GM23338 (cell line): ENCODE data around the gene OAS1. TPM values are rescaled to one million over a fixed set of nuclear protein-coding genes. Genes with fewer than 3 reads are reported as not detected.

Source experiments
- ATAC-seq: fragments of 200-7000 bp; cut with Tn5 transposase; 3 replicates; pipeline ENCODE4 v1.9.1; 2020
- DNase-seq: peaks from one replicate; pipeline ENCODE4 v3.0.0-alpha.2; 2015; ENCODE audit warnings: low spot score
- H2AFZ ChIP-seq: fragments of 200-600 bp; sonication (generic); 2 replicates; pipeline ENCODE4 v1.8.0; 2016; ENCODE audit warnings: antibody characterized with exemption, mild to moderate bottlenecking, moderate library complexity
- H3F3A ChIP-seq: fragments of 200-600 bp; sonication (generic); replicated peaks from 2 replicates; pipeline ENCODE4 v1.8.0; 2017; ENCODE audit warnings: antibody characterized with exemption, mixed run types, low read depth
- H3K27ac ChIP-seq: fragments of 200-600 bp; sonication (generic); 2 replicates; pipeline ENCODE4 v1.6.1; 2016; ENCODE audit warnings: low read depth
- H3K27me3 ChIP-seq: fragments of 200-600 bp; sonication (generic); 2 replicates; pipeline ENCODE4 v1.8.0; 2016; ENCODE audit warnings: mild to moderate bottlenecking, mixed run types, moderate library complexity; ENCODE audit not compliant: insufficient read depth
- H3K36me3 ChIP-seq: fragments of 200-600 bp; sonication (generic); 2 replicates; pipeline ENCODE4 v1.8.0; 2016; ENCODE audit warnings: mild to moderate bottlenecking; ENCODE audit not compliant: insufficient read depth
- H3K4me1 ChIP-seq: fragments of 200-600 bp; sonication (generic); 2 replicates; pipeline ENCODE4 v1.8.0; 2016; ENCODE audit warnings: mild to moderate bottlenecking, moderate library complexity; ENCODE audit not compliant: insufficient read depth
- H3K4me2 ChIP-seq: fragments of 200-600 bp; sonication (generic); 2 replicates; pipeline ENCODE4 v1.7.1; 2017; ENCODE audit warnings: mixed run types
- H3K4me3 ChIP-seq: fragments of 200-600 bp; sonication (generic); 2 replicates; pipeline ENCODE4 v1.6.1; 2016; ENCODE audit warnings: mixed run types
- H3K79me2 ChIP-seq: fragments of 200-600 bp; sonication (generic); replicated peaks from 2 replicates; pipeline ENCODE4 v1.8.0; 2017; ENCODE audit warnings: mild to moderate bottlenecking; ENCODE audit not compliant: insufficient read depth
- H3K9me2 ChIP-seq: fragments of 200-600 bp; sonication (generic); 2 replicates; pipeline ENCODE4 v1.8.0; 2017; ENCODE audit not compliant: insufficient read depth
- H4K20me1 ChIP-seq: fragments of 200-600 bp; sonication (generic); replicated peaks from 2 replicates; pipeline ENCODE4 v1.8.0; 2017; ENCODE audit warnings: mild to moderate bottlenecking; ENCODE audit not compliant: insufficient read depth
- H3K27ac Mint-ChIP-seq: 2 replicates; pipeline ENCODE4 v1.8.0; 2020; ENCODE audit warnings: inconsistent platforms, mild to moderate bottlenecking, moderate library complexity, mixed read lengths
- H3K27me3 Mint-ChIP-seq: 3 replicates; pipeline ENCODE4 v1.8.0; 2022; ENCODE audit warnings: low read depth, mild to moderate bottlenecking, moderate library complexity, mixed read lengths, inconsistent platforms; ENCODE audit not compliant: insufficient read depth, poor library complexity
- H3K36me3 Mint-ChIP-seq: 3 replicates; pipeline ENCODE4 v1.8.0; 2021; ENCODE audit warnings: low read depth, mild to moderate bottlenecking, inconsistent platforms, moderate library complexity, mixed read lengths
- H3K4me1 Mint-ChIP-seq: 3 replicates; pipeline ENCODE4 v1.8.0; 2020; ENCODE audit warnings: mild to moderate bottlenecking, inconsistent platforms, mixed read lengths
- H3K4me3 Mint-ChIP-seq: 3 replicates; pipeline ENCODE4 v1.8.0; 2021; ENCODE audit warnings: moderate library complexity, mild to moderate bottlenecking, inconsistent platforms, mixed read lengths
- H3K9me3 Mint-ChIP-seq: 3 replicates; pipeline ENCODE4 v1.8.0; 2020; ENCODE audit warnings: moderate library complexity, mild to moderate bottlenecking, inconsistent platforms, mixed read lengths
- CREB1 ChIP-seq: fragments of 250-450 bp; sonication (Bioruptor Pico); IDR thresholded peaks from 2 replicates; pipeline ENCODE4 v1.5.0; 2020; ENCODE audit warnings: low read depth, mild to moderate bottlenecking, moderate library complexity
- EZH2 ChIP-seq: fragments of 200-600 bp; sonication (generic); IDR thresholded peaks from one replicate; pipeline ENCODE4 v1.8.0; 2017; ENCODE audit warnings: antibody characterized with exemption, mild to moderate bottlenecking, low read depth; ENCODE audit not compliant: unreplicated experiment
- EZH2phosphoT487 ChIP-seq: fragments of 200-600 bp; sonication (generic); IDR thresholded peaks from one replicate; pipeline ENCODE4 v1.8.1; 2018; ENCODE audit warnings: antibody characterized with exemption; ENCODE audit not compliant: unreplicated experiment
- JUNB ChIP-seq: IDR thresholded peaks from one replicate; pipeline ENCODE4 v1.6.1; 2016; ENCODE audit warnings: antibody characterized with exemption; ENCODE audit not compliant: unreplicated experiment
- NANOG ChIP-seq: IDR thresholded peaks from 2 replicates; pipeline ENCODE4 v1.6.1; 2016; ENCODE audit warnings: antibody characterized with exemption, borderline replicate concordance
- STAT1 ChIP-seq: IDR thresholded peaks from one replicate; pipeline ENCODE4 v1.6.1; 2016; ENCODE audit warnings: antibody characterized with exemption; ENCODE audit not compliant: unreplicated experiment
- ZNF114 ChIP-seq: fragments of 250-450 bp; sonication (Bioruptor Pico); IDR thresholded peaks from 2 replicates; pipeline ENCODE4 v1.5.0; 2020; ENCODE audit warnings: mild to moderate bottlenecking, moderate library complexity
- ZNF331 ChIP-seq: fragments of 250-450 bp; sonication (Bioruptor Pico); IDR thresholded peaks from 2 replicates; pipeline ENCODE4 v1.5.0; 2020; ENCODE audit warnings: low read depth, mild to moderate bottlenecking, moderate library complexity
- polyA plus RNA-seq: library from polyadenylated mRNA; unstranded; fragments of >200 nt; fragmentation: Nextera tagmentation; extraction: Ambion mirVana; gene quantifications from 2 replicates; pipeline ENCODE4 v1.2.1, GENCODE V29; 2016
- total RNA-seq: library from RNA; depleted of rRNA; stranded (reverse); fragments of >200 nt; shearing (Covaris generic); gene quantifications from 2 replicates; pipeline ENCODE4 v1.2.3, GENCODE V29; 2014
- TF ChIP-seq, protein P1 (sequence below): IDR thresholded peaks from one replicate; pipeline ENCODE4 v1.6.1; 2018; ENCODE audit warnings: antibody characterized with exemption; ENCODE audit not compliant: unreplicated experiment
- TF ChIP-seq, protein P2 (sequence below): fragments of 250-450 bp; sonication (Bioruptor Pico); IDR thresholded peaks from 2 replicates; pipeline ENCODE4 v1.5.0; 2020; ENCODE audit warnings: mild to moderate bottlenecking, moderate library complexity

The OAS1 gene
- total and polyA plus RNA-seq, 2 experiments from 2014 or later, result not detected

DNA sequence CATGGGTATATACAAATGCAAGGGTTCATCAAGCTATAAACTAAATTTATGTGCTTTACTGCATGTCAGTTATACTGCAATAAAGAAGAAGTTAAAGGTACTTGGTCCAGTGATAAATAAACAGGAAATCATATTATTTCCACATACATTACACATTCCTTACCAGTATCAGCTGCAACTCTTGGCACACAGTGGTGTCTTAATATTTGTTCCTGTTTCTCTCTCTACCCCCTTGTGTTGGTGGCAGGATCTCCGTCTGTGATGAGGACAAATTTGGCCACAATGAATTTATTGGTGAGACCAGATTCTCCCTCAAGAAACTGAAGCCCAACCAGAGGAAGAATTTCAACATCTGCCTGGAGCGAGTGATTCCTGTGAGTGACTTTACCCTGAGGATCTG lies 19.2 kb upstream of the OAS1 start (continued):
- TF ChIP-seq EZH2, result no peak
- TF ChIP-seq, protein P1, sequence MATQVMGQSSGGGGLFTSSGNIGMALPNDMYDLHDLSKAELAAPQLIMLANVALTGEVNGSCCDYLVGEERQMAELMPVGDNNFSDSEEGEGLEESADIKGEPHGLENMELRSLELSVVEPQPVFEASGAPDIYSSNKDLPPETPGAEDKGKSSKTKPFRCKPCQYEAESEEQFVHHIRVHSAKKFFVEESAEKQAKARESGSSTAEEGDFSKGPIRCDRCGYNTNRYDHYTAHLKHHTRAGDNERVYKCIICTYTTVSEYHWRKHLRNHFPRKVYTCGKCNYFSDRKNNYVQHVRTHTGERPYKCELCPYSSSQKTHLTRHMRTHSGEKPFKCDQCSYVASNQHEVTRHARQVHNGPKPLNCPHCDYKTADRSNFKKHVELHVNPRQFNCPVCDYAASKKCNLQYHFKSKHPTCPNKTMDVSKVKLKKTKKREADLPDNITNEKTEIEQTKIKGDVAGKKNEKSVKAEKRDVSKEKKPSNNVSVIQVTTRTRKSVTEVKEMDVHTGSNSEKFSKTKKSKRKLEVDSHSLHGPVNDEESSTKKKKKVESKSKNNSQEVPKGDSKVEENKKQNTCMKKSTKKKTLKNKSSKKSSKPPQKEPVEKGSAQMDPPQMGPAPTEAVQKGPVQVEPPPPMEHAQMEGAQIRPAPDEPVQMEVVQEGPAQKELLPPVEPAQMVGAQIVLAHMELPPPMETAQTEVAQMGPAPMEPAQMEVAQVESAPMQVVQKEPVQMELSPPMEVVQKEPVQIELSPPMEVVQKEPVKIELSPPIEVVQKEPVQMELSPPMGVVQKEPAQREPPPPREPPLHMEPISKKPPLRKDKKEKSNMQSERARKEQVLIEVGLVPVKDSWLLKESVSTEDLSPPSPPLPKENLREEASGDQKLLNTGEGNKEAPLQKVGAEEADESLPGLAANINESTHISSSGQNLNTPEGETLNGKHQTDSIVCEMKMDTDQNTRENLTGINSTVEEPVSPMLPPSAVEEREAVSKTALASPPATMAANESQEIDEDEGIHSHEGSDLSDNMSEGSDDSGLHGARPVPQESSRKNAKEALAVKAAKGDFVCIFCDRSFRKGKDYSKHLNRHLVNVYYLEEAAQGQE, result no peak
- no peak for TF ChIP-seq STAT1
- TF ChIP-seq NANOG, result no peak

DNA sequence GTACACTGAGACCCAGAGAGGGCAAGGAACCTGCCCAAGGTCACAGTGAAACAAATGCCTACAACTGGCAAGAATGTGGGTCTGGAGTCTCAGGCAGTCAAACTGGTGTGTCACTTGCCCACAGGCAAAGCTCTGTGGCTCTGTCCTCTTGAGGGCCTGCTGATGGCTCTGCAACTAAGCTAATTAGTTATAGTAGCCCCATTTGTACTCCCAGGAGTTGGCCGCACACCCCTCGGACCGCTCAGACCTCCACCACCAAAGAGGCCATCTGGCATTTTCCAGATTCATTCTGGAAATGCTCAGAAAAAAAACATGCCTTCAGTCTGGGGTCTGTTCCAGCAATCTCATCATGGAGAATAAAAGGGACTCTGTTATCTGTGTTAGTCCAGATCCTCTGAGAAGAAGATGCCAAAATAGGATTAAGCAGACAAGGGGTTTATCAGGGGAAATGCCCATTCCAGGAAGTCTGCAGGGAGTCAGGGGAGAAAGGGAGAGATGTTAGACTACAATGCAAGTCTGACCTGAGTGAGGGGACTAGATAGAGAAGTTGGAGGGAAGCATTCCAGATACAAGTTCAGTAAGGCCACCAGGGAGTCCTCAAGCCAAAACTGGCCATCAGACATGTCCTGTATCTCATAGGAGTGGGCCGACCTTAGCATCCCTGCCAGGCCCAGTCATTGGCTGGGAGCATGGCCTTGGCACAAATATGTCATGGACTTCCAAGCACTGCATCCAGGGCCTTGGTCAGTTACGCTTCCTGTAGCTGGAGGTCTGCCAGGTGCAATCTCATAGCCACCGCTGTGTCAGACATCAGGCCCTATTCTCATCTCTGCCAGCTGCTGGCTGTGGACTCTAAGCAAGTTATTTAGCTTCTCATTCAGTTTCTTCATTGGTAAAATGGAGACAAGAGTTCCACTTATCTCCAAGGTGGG lies 15.4 kb upstream of the OAS1 start:
- Histone ChIP-seq H2AFZ (no peak overlapping the region), H3F3A (no peaks in the 10 kb centered on the region), H3K27me3 (no peaks in the 10 kb centered on the region), H4K20me1 (no peaks in the 10 kb centered on the region), H3K4me2 (no peak overlapping the region), H3K4me1 (no peaks in the 10 kb centered on the region), H3K27ac (no peak overlapping the region), H3K36me3 (no peaks in the 10 kb centered on the region), H3K79me2 (no peaks in the 10 kb centered on the region), H3K9me2 (no peaks in the 10 kb centered on the region), H3K4me3 (no peak overlapping the region)
- Mint-ChIP-seq H3K27ac (no peak overlapping the region), H3K9me3 (peaks cover 7% of the 10 kb centered on the region), H3K27me3 (no peaks in the 10 kb centered on the region), H3K4me1 (0 out of 3 replicates have a peak, but pooled peaks cover 2% of the 10 kb centered on the region), H3K4me3 (no peak overlapping the region), H3K36me3 (no peaks in the 10 kb centered on the region)
- ATAC-seq, result no peak
- no peak for DNase-seq
- TF ChIP-seq, protein P1, result no peak
- TF ChIP-seq EZH2phosphoT487 (no peak), ZNF331 (CRISPR knock-in tag) (no peak), CREB1 (CRISPR knock-in tag) (no peak), NANOG (no peak), ZNF114 (CRISPR knock-in tag) (no peak), JUNB (no peak)
- TF ChIP-seq, protein P2, sequence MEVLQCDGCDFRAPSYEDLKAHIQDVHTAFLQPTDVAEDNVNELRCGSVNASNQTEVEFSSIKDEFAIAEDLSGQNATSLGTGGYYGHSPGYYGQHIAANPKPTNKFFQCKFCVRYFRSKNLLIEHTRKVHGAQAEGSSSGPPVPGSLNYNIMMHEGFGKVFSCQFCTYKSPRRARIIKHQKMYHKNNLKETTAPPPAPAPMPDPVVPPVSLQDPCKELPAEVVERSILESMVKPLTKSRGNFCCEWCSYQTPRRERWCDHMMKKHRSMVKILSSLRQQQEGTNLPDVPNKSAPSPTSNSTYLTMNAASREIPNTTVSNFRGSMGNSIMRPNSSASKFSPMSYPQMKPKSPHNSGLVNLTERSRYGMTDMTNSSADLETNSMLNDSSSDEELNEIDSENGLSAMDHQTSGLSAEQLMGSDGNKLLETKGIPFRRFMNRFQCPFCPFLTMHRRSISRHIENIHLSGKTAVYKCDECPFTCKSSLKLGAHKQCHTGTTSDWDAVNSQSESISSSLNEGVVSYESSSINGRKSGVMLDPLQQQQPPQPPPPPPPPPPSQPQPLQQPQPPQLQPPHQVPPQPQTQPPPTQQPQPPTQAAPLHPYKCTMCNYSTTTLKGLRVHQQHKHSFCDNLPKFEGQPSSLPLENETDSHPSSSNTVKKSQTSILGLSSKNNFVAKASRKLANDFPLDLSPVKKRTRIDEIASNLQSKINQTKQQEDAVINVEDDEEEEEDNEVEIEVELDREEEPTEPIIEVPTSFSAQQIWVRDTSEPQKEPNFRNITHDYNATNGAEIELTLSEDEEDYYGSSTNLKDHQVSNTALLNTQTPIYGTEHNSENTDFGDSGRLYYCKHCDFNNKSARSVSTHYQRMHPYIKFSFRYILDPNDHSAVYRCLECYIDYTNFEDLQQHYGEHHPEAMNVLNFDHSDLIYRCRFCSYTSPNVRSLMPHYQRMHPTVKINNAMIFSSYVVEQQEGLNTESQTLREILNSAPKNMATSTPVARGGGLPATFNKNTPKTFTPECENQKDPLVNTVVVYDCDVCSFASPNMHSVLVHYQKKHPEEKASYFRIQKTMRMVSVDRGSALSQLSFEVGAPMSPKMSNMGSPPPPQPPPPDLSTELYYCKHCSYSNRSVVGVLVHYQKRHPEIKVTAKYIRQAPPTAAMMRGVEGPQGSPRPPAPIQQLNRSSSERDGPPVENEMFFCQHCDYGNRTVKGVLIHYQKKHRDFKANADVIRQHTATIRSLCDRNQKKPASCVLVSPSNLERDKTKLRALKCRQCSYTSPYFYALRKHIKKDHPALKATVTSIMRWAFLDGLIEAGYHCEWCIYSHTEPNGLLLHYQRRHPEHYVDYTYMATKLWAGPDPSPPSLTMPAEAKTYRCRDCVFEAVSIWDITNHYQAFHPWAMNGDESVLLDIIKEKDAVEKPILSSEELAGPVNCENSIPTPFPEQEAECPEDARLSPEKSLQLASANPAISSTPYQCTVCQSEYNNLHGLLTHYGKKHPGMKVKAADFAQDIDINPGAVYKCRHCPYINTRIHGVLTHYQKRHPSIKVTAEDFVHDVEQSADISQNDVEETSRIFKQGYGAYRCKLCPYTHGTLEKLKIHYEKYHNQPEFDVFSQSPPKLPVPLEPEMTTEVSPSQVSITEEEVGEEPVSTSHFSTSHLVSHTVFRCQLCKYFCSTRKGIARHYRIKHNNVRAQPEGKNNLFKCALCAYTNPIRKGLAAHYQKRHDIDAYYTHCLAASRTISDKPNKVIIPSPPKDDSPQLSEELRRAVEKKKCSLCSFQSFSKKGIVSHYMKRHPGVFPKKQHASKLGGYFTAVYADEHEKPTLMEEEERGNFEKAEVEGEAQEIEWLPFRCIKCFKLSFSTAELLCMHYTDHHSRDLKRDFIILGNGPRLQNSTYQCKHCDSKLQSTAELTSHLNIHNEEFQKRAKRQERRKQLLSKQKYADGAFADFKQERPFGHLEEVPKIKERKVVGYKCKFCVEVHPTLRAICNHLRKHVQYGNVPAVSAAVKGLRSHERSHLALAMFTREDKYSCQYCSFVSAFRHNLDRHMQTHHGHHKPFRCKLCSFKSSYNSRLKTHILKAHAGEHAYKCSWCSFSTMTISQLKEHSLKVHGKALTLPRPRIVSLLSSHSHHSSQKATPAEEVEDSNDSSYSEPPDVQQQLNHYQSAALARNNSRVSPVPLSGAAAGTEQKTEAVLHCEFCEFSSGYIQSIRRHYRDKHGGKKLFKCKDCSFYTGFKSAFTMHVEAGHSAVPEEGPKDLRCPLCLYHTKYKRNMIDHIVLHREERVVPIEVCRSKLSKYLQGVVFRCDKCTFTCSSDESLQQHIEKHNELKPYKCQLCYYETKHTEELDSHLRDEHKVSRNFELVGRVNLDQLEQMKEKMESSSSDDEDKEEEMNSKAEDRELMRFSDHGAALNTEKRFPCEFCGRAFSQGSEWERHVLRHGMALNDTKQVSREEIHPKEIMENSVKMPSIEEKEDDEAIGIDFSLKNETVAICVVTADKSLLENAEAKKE, result no peak
